H9 (cell line): ENCODE results near the gene SPTBN1. TPM values are rescaled to one million over a fixed set of nuclear protein-coding genes. Genes with fewer than 3 reads are reported as not detected.

Experiments
- DNase-seq: peaks from one replicate; pipeline ENCODE4 v3.0.0-alpha.2; 2017
- H2AFZ ChIP-seq: one replicate; pipeline ENCODE4 v1.6.1; 2013; ENCODE audit warnings: mild to moderate bottlenecking, low read length, control low read depth, moderate library complexity
- H2AK5ac ChIP-seq: 2 replicates; pipeline ENCODE4 v1.6.1; 2013; ENCODE audit warnings: low read length, control low read depth, mixed read lengths; ENCODE audit not compliant: insufficient read length
- H2BK120ac ChIP-seq: one replicate; pipeline ENCODE4 v1.6.1; 2013; ENCODE audit warnings: low read depth, mild to moderate bottlenecking, low read length, control low read depth, inconsistent platforms; ENCODE audit not compliant: poor library complexity, severe bottlenecking
- H2BK12ac ChIP-seq: 2 replicates; pipeline ENCODE4 v1.6.1; 2013; ENCODE audit warnings: low read length, control low read depth, mixed read lengths, low read depth; ENCODE audit not compliant: insufficient read length
- H2BK15ac ChIP-seq: 2 replicates; pipeline ENCODE4 v1.6.1; 2013; ENCODE audit warnings: low read depth, low read length, control low read depth
- H2BK20ac ChIP-seq: one replicate; pipeline ENCODE4 v1.6.1; 2013; ENCODE audit warnings: low read depth, mild to moderate bottlenecking, low read length, control low read depth, inconsistent platforms; ENCODE audit not compliant: poor library complexity, severe bottlenecking
- H2BK5ac ChIP-seq: 2 replicates; pipeline ENCODE4 v1.6.1; 2013; ENCODE audit warnings: low read length, control low read depth, mixed read lengths; ENCODE audit not compliant: insufficient read length
- H3K14ac ChIP-seq: 2 replicates; pipeline ENCODE4 v1.6.1; 2013; ENCODE audit warnings: low read length, control low read depth; ENCODE audit not compliant: insufficient read depth
- H3K18ac ChIP-seq: 2 replicates; pipeline ENCODE4 v1.6.1; 2013; ENCODE audit warnings: low read depth, mild to moderate bottlenecking, mixed read lengths, low read length, control low read depth; ENCODE audit not compliant: insufficient read length
- H3K23ac ChIP-seq: 2 replicates; pipeline ENCODE4 v1.6.1; 2013; ENCODE audit warnings: low read length, control low read depth, mixed read lengths, low read depth; ENCODE audit not compliant: insufficient read length
- H3K23me2 ChIP-seq: 2 replicates; pipeline ENCODE4 v1.6.1; 2013; ENCODE audit warnings: low read depth, mild to moderate bottlenecking, mixed read lengths, low read length, control low read depth; ENCODE audit not compliant: insufficient read length, poor library complexity, severe bottlenecking
- H3K27ac ChIP-seq: 2 replicates; pipeline ENCODE4 v1.5.1; 2013; ENCODE audit warnings: low read length, control low read depth, mixed read lengths, low read depth; ENCODE audit not compliant: insufficient read length
- H3K27me3 ChIP-seq: 2 replicates; pipeline ENCODE4 v1.6.1; 2013; ENCODE audit warnings: low read length, control low read depth, inconsistent platforms; ENCODE audit not compliant: insufficient read depth
- H3K4ac ChIP-seq: 2 replicates; pipeline ENCODE4 v1.6.1; 2013; ENCODE audit warnings: low read depth, mild to moderate bottlenecking, control low read depth, inconsistent platforms, low read length, moderate library complexity
- H3K4me1 ChIP-seq: 2 replicates; pipeline ENCODE4 v1.6.1; 2013; ENCODE audit warnings: low read length, control low read depth, inconsistent platforms; ENCODE audit not compliant: insufficient read depth
- H3K4me2 ChIP-seq: 2 replicates; pipeline ENCODE4 v1.6.1; 2013; ENCODE audit warnings: low read length, control low read depth, mixed read lengths; ENCODE audit not compliant: insufficient read length, insufficient read depth
- H3K56ac ChIP-seq: 2 replicates; pipeline ENCODE4 v1.6.1; 2013; ENCODE audit warnings: low read depth, mild to moderate bottlenecking, mixed read lengths, low read length, control low read depth; ENCODE audit not compliant: insufficient read length
- H3K79me1 ChIP-seq: 2 replicates; pipeline ENCODE4 v1.6.1; 2013; ENCODE audit warnings: low read depth, mild to moderate bottlenecking, moderate library complexity, low read length, control low read depth, inconsistent platforms; ENCODE audit not compliant: insufficient read depth, poor library complexity, severe bottlenecking
- H3K79me2 ChIP-seq: 2 replicates; pipeline ENCODE4 v1.6.1; 2013; ENCODE audit warnings: low read length, control low read depth, inconsistent platforms; ENCODE audit not compliant: insufficient read depth
- H3K9ac ChIP-seq: 2 replicates; pipeline ENCODE4 v1.6.1; 2013; ENCODE audit warnings: low read length, control low read depth, mixed read lengths; ENCODE audit not compliant: insufficient read length; ENCODE audit errors: extremely low read depth
- H3K9me3 ChIP-seq: one replicate; pipeline ENCODE4 v1.6.1; 2013; ENCODE audit warnings: low read depth, low read length, inconsistent platforms; ENCODE audit not compliant: control insufficient read depth
- H3T11ph ChIP-seq: one replicate; pipeline ENCODE4 v1.6.1; 2013; ENCODE audit warnings: mild to moderate bottlenecking, low read length, control low read depth, inconsistent platforms
- H4K20me1 ChIP-seq: one replicate; pipeline ENCODE4 v1.6.1; 2013; ENCODE audit not compliant: control insufficient read depth, insufficient read length, insufficient read depth
- H4K5ac ChIP-seq: 2 replicates; pipeline ENCODE4 v1.6.1; 2013; ENCODE audit warnings: low read depth, mild to moderate bottlenecking, mixed read lengths, low read length, control low read depth; ENCODE audit not compliant: insufficient read length
- H4K8ac ChIP-seq: replicated peaks from 2 replicates; pipeline ENCODE4 v1.6.1; 2013; ENCODE audit warnings: low read length, control low read depth, mixed read lengths, low read depth; ENCODE audit not compliant: insufficient read length
- H4K91ac ChIP-seq: 2 replicates; pipeline ENCODE4 v1.6.1; 2013; ENCODE audit warnings: low read depth, mild to moderate bottlenecking, moderate library complexity, mixed read lengths, low read length, control low read depth; ENCODE audit not compliant: insufficient read length
- H3K27ac Mint-ChIP-seq, 3 experiments: 2 replicates in 2 of 3; 3 replicates in 1 of 3; pipeline ENCODE4 v1.8.0; 2020 to 2021; ENCODE audit warnings: mixed read lengths in 3 of 3, mild to moderate bottlenecking in 1 of 3, moderate library complexity in 1 of 3
- H3K27me3 Mint-ChIP-seq: 2 replicates; pipeline ENCODE4 v1.8.0; 2021; ENCODE audit warnings: low read depth, mild to moderate bottlenecking, moderate library complexity, mixed read lengths
- H3K36me3 Mint-ChIP-seq, 3 experiments: 2 replicates in 2 of 3; 3 replicates in 1 of 3; pipeline ENCODE4 v1.8.0; 2020 to 2021; ENCODE audit warnings: low read depth in 3 of 3, mixed read lengths in 3 of 3; ENCODE audit not compliant: insufficient read depth in 1 of 3
- H3K4me1 Mint-ChIP-seq, 2 experiments: 2 replicates each; pipeline ENCODE4 v1.8.0; 2020; ENCODE audit warnings: mixed read lengths in 2 of 2
- H3K4me3 Mint-ChIP-seq, 2 experiments: 2 replicates in 1 of 2; 3 replicates in 1 of 2; pipeline ENCODE4 v1.8.0; 2020 to 2021; ENCODE audit warnings: mild to moderate bottlenecking in 2 of 2, mixed read lengths in 2 of 2, moderate library complexity in 1 of 2
- H3K9me3 Mint-ChIP-seq, 2 experiments: 2 replicates in 1 of 2; 3 replicates in 1 of 2; pipeline ENCODE4 v1.8.0; 2020; ENCODE audit warnings: mild to moderate bottlenecking in 2 of 2, mixed read lengths in 2 of 2, moderate library complexity in 1 of 2
- whole genome bisulfite sequencing: extraction: QIAGEN DNeasy Blood & Tissue Kit; methylation state at CpG from one replicate; pipeline ENCODE4 v1.1.7; 2013; ENCODE audit warnings: missing lambda C conversion rate, low lambda C conversion rate, mixed read lengths; ENCODE audit not compliant: insufficient read length; ENCODE audit errors: extremely low coverage; 5-methylcytosine and 5-hydroxymethylcytosine counted together
- total RNA-seq: library from RNA; stranded (reverse); gene quantifications from 2 replicates; pipeline ENCODE4 v1.2.1, GENCODE V29; 2021
- TF ChIP-seq, protein P1 (sequence below): fragments of 200-600 bp; sonication (generic); conservative IDR thresholded peaks from 3 replicates; pipeline ENCODE4 v1.8.0; 2021; ENCODE audit warnings: antibody characterized with exemption, mild to moderate bottlenecking

SPTBN1 gene
- total RNA-seq, 1 experiment from 2014 or later: 164 TPM

GRCh38 chr2:54598347-54599325, 142.5 kb downstream of the SPTBN1 start:
- H3K79me2 ChIP-seq: peaks cover 32% of the 10 kb centered on the region
- no peaks in the 10 kb centered on the region for H3K23me2 ChIP-seq
- H3K27ac ChIP-seq: no peak overlapping the region
- TF ChIP-seq, protein P1, sequence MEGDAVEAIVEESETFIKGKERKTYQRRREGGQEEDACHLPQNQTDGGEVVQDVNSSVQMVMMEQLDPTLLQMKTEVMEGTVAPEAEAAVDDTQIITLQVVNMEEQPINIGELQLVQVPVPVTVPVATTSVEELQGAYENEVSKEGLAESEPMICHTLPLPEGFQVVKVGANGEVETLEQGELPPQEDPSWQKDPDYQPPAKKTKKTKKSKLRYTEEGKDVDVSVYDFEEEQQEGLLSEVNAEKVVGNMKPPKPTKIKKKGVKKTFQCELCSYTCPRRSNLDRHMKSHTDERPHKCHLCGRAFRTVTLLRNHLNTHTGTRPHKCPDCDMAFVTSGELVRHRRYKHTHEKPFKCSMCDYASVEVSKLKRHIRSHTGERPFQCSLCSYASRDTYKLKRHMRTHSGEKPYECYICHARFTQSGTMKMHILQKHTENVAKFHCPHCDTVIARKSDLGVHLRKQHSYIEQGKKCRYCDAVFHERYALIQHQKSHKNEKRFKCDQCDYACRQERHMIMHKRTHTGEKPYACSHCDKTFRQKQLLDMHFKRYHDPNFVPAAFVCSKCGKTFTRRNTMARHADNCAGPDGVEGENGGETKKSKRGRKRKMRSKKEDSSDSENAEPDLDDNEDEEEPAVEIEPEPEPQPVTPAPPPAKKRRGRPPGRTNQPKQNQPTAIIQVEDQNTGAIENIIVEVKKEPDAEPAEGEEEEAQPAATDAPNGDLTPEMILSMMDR: no peak
- peaks cover 2% of the 10 kb centered on the region; the same call in 1 of the 2 replicates for H3K4me1 ChIP-seq
- H3K4ac ChIP-seq: no peak overlapping the region
- no peaks in the 10 kb centered on the region for H3K9me3 ChIP-seq
- no peaks in the 10 kb centered on the region for H3K9me3 Mint-ChIP-seq
- H2BK120ac ChIP-seq: no peak overlapping the region
- no peak overlapping the region for H3K56ac ChIP-seq
- H4K91ac ChIP-seq: no peak overlapping the region
- no peak overlapping the region for H3K4me2 ChIP-seq
- peaks cover 39 to 40% of the 10 kb centered on the region in 2 experiments for H3K4me1 Mint-ChIP-seq
- WGBS: no CpG with 5 or more reads among the region's 14 CpGs
- no peak overlapping the region for H3K23ac ChIP-seq
- H2BK15ac ChIP-seq: no peak overlapping the region
- no peaks in the 10 kb centered on the region for H3K27me3 ChIP-seq
- H3K14ac ChIP-seq: no peak overlapping the region
- H3K9ac ChIP-seq: no peak overlapping the region
- H3K4me3 Mint-ChIP-seq: no peak overlapping the region
- no peak overlapping the region for H3K18ac ChIP-seq
- peaks cover 8% of the 10 kb centered on the region for H4K20me1 ChIP-seq
- H4K8ac ChIP-seq: no peak overlapping the region
- H2BK5ac ChIP-seq: no peak overlapping the region
- no peak overlapping the region for H4K5ac ChIP-seq
- peaks cover 9% of the 10 kb centered on the region for H3K79me1 ChIP-seq
- H3K27me3 Mint-ChIP-seq: no peaks in the 10 kb centered on the region
- H2BK20ac ChIP-seq: no peak overlapping the region
- no peak overlapping the region for H2AK5ac ChIP-seq
- no peak overlapping the region for H3T11ph ChIP-seq
- peak overlapping the region in 2 of 3 experiments; percentile 3 to 55; a peak in 2 of 7 replicates for H3K27ac Mint-ChIP-seq
- H3K36me3 Mint-ChIP-seq: peaks cover 25 to 34% (median 33%) of the 10 kb centered on the region in 3 experiments; a peak in 6 of 7 replicates
- H2BK12ac ChIP-seq: no peak overlapping the region
- no peak for DNase-seq
- no peak overlapping the region for H2AFZ ChIP-seq
